OCI-LY1 (cell line): Measurements from ENCODE around the gene LCMT1.
"Not testable (repeated sequence)": the region's sequence is repeated elsewhere in the genome, so short reads cannot be mapped to it uniquely, and the experiment has no call there.

Source experiments
- CTCF ChIP-seq: fragments of 200-600 bp; sonication (generic), shearing (Covaris generic); IDR thresholded peaks from 2 replicates; pipeline ENCODE4 v1.5.1; 2017; ENCODE audit warnings: mild to moderate bottlenecking, antibody characterized with exemption, low read length, moderate library complexity, mixed read lengths
- EZH2 ChIP-seq: fragments of 200-600 bp; sonication (generic), shearing (Covaris generic); IDR thresholded peaks from 2 replicates; pipeline ENCODE4 v1.8.0; 2017; ENCODE audit warnings: borderline replicate concordance, mixed run types, mild to moderate bottlenecking, antibody characterized with exemption, low read length, moderate library complexity, mixed read lengths

- TF ChIP-seq CTCF, EZH2: not testable (repeated sequence)
These were observed 69.7 kb downstream of the LCMT1 start for GRCh38 chr16:25181236-25181635.
